HEK293 (cell line): ENCODE data around the gene GRIK2.

ENCODE experiments used
- MZF1 ChIP-seq: fragments of 450-650 bp; formaldehyde crosslinking; IDR thresholded peaks from 2 replicates; pipeline ENCODE4 v1.5.1; 2017; ENCODE audit warnings: missing biosample characterization, missing genetic modification characterization, borderline replicate concordance
- ZBTB8A ChIP-seq: fragments of 450-650 bp; formaldehyde crosslinking; IDR thresholded peaks from 2 replicates; pipeline ENCODE4 v1.5.1; 2016; ENCODE audit warnings: missing biosample characterization, missing genetic modification characterization
- ZNF114 ChIP-seq: fragments of 450-650 bp; formaldehyde crosslinking; IDR thresholded peaks from 2 replicates; pipeline ENCODE4 v1.5.0; 2017; ENCODE audit warnings: missing biosample characterization, missing genetic modification characterization
- ZNF274 ChIP-seq, 2 experiments: fragments of 200-500 bp in 1 of 2; fragments of 450-650 bp in 1 of 2; sonication (Bioruptor generic) in 1 of 2; formaldehyde crosslinking in 1 of 2; IDR thresholded peaks; 2 replicates each; pipeline versions ENCODE4 v1.5.1 to v1.6.1; 2014 to 2016; ENCODE audit warnings: borderline replicate concordance in 1 of 2, inconsistent platforms in 1 of 2, low read length in 1 of 2, missing biosample characterization in 1 of 2, missing genetic modification characterization in 1 of 2
- ZNF76 ChIP-seq: fragments of 450-650 bp; formaldehyde crosslinking; IDR thresholded peaks from 2 replicates; pipeline ENCODE4; 2016; ENCODE audit warnings: low read depth, missing biosample characterization, missing genetic modification characterization, borderline replicate concordance
- TF ChIP-seq, protein P1 (sequence below): fragments of 450-650 bp; formaldehyde crosslinking; IDR thresholded peaks from 2 replicates; pipeline ENCODE4 v1.5.1; 2016; ENCODE audit warnings: missing biosample characterization, missing genetic modification characterization

- TF ChIP-seq MZF1 (tag by site-specific recombination) (no peak), ZNF274 (IDR thresholded peaks at IDR 0.05; ENCODE audit: low read length) (no peak), ZNF274 (tag by site-specific recombination; IDR thresholded peaks at IDR 0.05; ENCODE audit: borderline replicate concordance) (no peak), ZNF76 (tag by site-specific recombination) (no peak), ZBTB8A (tag by site-specific recombination) (no peak), ZNF114 (no peak)
- TF ChIP-seq, protein P1, sequence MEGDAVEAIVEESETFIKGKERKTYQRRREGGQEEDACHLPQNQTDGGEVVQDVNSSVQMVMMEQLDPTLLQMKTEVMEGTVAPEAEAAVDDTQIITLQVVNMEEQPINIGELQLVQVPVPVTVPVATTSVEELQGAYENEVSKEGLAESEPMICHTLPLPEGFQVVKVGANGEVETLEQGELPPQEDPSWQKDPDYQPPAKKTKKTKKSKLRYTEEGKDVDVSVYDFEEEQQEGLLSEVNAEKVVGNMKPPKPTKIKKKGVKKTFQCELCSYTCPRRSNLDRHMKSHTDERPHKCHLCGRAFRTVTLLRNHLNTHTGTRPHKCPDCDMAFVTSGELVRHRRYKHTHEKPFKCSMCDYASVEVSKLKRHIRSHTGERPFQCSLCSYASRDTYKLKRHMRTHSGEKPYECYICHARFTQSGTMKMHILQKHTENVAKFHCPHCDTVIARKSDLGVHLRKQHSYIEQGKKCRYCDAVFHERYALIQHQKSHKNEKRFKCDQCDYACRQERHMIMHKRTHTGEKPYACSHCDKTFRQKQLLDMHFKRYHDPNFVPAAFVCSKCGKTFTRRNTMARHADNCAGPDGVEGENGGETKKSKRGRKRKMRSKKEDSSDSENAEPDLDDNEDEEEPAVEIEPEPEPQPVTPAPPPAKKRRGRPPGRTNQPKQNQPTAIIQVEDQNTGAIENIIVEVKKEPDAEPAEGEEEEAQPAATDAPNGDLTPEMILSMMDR, result no peak
Measured at GRCh38 chr6:101994521-101994920, 601.0 kb downstream of the GRIK2 start.
